ENCODE results near the gene DMXL2. TPM values are rescaled to one million over a fixed set of nuclear protein-coding genes. Genes with fewer than 3 reads are reported as not detected.
"Not testable (repeated sequence)": the region's sequence is repeated elsewhere in the genome, so short reads cannot be mapped to it uniquely, and the experiment has no call there.

Gene DMXL2
- total RNA-seq, 1 donor from 2014 or later: 6.1 TPM

GRCh38 chr15:51444112-51444511 is 178.5 kb downstream of the DMXL2 start:
- Mint-ChIP-seq H3K27me3 (peaks cover 7% of the 10 kb centered on the region), H3K36me3 (ENCODE audit: low read depth) (no peaks in the 10 kb centered on the region), H3K4me1 (no peaks in the 10 kb centered on the region), H3K4me3 (no peak overlapping the region), H3K9me3 (no peaks in the 10 kb centered on the region), H3K27ac (no peak overlapping the region)
- DNase-seq (no peak), ATAC-seq (ENCODE audit: low read depth) (no peak)
- CTCF ChIA-PET: no interaction called here
- intact Hi-C loops (cut with micrococcal nuclease): no loop called here
- TF ChIP-seq, protein P1, sequence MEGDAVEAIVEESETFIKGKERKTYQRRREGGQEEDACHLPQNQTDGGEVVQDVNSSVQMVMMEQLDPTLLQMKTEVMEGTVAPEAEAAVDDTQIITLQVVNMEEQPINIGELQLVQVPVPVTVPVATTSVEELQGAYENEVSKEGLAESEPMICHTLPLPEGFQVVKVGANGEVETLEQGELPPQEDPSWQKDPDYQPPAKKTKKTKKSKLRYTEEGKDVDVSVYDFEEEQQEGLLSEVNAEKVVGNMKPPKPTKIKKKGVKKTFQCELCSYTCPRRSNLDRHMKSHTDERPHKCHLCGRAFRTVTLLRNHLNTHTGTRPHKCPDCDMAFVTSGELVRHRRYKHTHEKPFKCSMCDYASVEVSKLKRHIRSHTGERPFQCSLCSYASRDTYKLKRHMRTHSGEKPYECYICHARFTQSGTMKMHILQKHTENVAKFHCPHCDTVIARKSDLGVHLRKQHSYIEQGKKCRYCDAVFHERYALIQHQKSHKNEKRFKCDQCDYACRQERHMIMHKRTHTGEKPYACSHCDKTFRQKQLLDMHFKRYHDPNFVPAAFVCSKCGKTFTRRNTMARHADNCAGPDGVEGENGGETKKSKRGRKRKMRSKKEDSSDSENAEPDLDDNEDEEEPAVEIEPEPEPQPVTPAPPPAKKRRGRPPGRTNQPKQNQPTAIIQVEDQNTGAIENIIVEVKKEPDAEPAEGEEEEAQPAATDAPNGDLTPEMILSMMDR (IDR thresholded peaks at IDR 0.05): no peak
- POLR2A ChIA-PET: no interaction called here

- ATAC-seq (ENCODE audit: low read depth): no peak
- H3K36me3 Mint-ChIP-seq (ENCODE audit: low read depth): no peaks in the 10 kb centered on the region
Observed at GRCh38 chr15:51443282-51443914, 179.2 kb downstream of the DMXL2 start.

DNA sequence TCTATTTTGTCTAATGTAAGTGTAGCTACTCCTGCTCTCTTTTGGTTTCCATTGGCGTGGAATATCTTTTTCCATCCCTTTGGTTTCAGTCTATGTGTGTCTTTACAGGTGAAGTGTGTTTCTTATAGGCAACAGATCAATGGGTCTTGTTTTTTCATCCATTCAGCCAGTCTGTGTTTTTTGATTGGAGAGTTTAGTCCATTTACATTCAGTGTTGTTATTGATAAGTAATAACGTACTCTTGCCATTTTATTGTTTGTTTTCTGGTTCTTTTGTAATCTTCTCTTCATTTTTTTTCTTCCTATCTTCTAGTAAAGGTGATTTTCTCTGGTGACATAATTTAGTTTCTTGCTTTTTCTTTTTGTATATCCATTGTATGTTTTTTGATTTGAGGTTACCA is 184.0 kb downstream of the DMXL2 start:
- ATAC-seq (ENCODE audit: low read depth) (no peak), DNase-seq (no peak)
- CTCF ChIA-PET: no interaction called here
- H3K36me3 Mint-ChIP-seq (ENCODE audit: low read depth): no peaks in the 10 kb centered on the region
- H3K27me3 Mint-ChIP-seq: peaks cover 9% of the 10 kb centered on the region
- peaks cover 10% of the 10 kb centered on the region for H3K9me3 Mint-ChIP-seq
- H3K4me1 Mint-ChIP-seq: no peaks in the 10 kb centered on the region
- no peak overlapping the region for H3K4me3 Mint-ChIP-seq
- intact Hi-C loops (cut with micrococcal nuclease): no loop called here
- POLR2A ChIA-PET: no interaction called here
- H3K27ac Mint-ChIP-seq: no peak overlapping the region
- TF ChIP-seq, protein P1 (IDR thresholded peaks at IDR 0.05): no peak

More at GRCh38 chr15:51443282-51443914, 179.2 kb downstream of the DMXL2 start:
- TF ChIP-seq, protein P1 (IDR thresholded peaks at IDR 0.05): no peak
- Mint-ChIP-seq H3K4me3 (no peak overlapping the region), H3K9me3 (peaks cover 4% of the 10 kb centered on the region), H3K27ac (no peak overlapping the region), H3K27me3 (peaks cover 7% of the 10 kb centered on the region), H3K4me1 (no peaks in the 10 kb centered on the region)
- ChIA-PET POLR2A (no interaction called here), CTCF (no interaction called here)
- intact Hi-C loops (cut with micrococcal nuclease): no loop called here
- no peak for DNase-seq

DNA sequence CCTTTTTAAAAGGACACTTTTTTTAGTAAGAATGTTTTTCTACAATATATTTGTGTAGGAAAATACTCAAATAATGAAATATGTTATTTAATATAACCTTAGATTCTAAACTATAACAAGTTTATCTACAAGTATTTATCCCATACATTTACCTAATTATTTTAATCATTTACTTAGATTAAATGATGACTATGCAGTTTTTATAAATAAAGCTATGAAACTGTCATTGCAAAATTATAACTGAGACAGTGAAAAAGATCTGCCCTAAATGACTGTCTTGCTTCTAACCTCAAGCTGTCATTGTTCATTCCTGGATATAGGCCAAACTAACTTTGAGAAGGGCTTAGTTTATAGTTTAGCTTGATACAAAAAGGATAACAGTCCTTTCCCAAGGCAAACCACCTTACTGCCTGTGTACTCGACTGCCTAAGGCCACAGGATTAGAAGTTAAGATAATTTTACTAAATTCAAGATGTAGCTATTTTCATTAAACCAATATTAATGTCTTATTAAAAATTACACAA is 197.0 kb downstream of the DMXL2 start:
- no peak for ATAC-seq (ENCODE audit: low read depth)
- Mint-ChIP-seq H3K4me3 (no peak overlapping the region), H3K36me3 (ENCODE audit: low read depth) (no peaks in the 10 kb centered on the region), H3K4me1 (no peaks in the 10 kb centered on the region), H3K27me3 (peaks cover 2% of the 10 kb centered on the region), H3K9me3 (no peaks in the 10 kb centered on the region), H3K27ac (no peak overlapping the region)
- no peak for DNase-seq
- TF ChIP-seq, protein P1 (IDR thresholded peaks at IDR 0.05): no peak
- ChIA-PET CTCF (no interaction called here), POLR2A (no interaction called here)
- intact Hi-C loops (cut with micrococcal nuclease): no loop called here

- ChIA-PET POLR2A (no interaction called here), CTCF (no interaction called here)
- Mint-ChIP-seq H3K27ac (no peak overlapping the region), H3K36me3 (ENCODE audit: low read depth) (no peaks in the 10 kb centered on the region), H3K9me3 (no peaks in the 10 kb centered on the region), H3K4me1 (no peaks in the 10 kb centered on the region), H3K27me3 (peaks cover 2% of the 10 kb centered on the region), H3K4me3 (no peak overlapping the region)
- no peak for ATAC-seq (ENCODE audit: low read depth)
- TF ChIP-seq, protein P1 (IDR thresholded peaks at IDR 0.05): no peak
- intact Hi-C loops (cut with micrococcal nuclease): no loop called here
- DNase-seq: no peak
Observed at GRCh38 chr15:51424780-51425179, 197.8 kb downstream of the DMXL2 start.

- H3K27me3 Mint-ChIP-seq; H3K4me1 Mint-ChIP-seq; H3K4me3 Mint-ChIP-seq; DNase-seq; CTCF ChIA-PET; ATAC-seq (ENCODE audit: low read depth); intact Hi-C loops (cut with micrococcal nuclease); H3K36me3 Mint-ChIP-seq (ENCODE audit: low read depth); POLR2A ChIA-PET; H3K9me3 Mint-ChIP-seq; H3K27ac Mint-ChIP-seq: not testable (repeated sequence)
Observed at GRCh38 chr15:51423040-51423439, 199.5 kb downstream of the DMXL2 start.
